Tongue (tissue), 2 donors: ENCODE measurements around the gene DUSP12. TPM values are rescaled to one million over a fixed set of nuclear protein-coding genes. Genes with fewer than 3 reads are reported as not detected.

ENCODE experiments used
- DNase-seq: peaks from one replicate; pipeline ENCODE4 v3.0.0-alpha.2; 2015
- total RNA-seq: library from RNA; depleted of rRNA; stranded (reverse); fragments of >200 nt; gene quantifications from one replicate; pipeline ENCODE4 v1.2.3, GENCODE V29; 2014

DUSP12 gene
- total RNA-seq, 1 donor from 2014 or later: 55.5 TPM

- no peak for DNase-seq
Measured at GRCh38 chr1:161770250-161770649, 20.7 kb downstream of the DUSP12 start.

DNA sequence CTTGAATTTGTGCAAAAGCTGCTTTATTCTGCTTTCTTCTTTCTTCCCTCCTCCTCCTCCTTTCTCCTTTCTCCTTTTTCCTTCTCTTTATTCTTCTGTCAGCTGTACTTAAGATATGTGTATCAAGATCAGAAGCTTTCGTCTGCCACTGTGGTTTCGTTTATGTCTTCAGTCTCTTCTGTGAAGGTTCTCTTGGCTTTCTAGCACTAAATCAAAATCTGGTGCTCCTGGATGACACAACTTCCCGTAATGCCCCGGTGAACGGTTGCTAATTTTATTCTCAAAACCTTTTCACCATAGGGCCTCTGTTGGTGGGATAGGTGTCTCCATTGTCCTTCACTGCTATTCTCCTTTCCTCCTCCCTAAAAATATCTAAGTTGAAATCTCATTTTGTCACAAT lies 21.6 kb downstream of the DUSP12 start:
- no peak for DNase-seq

DNA sequence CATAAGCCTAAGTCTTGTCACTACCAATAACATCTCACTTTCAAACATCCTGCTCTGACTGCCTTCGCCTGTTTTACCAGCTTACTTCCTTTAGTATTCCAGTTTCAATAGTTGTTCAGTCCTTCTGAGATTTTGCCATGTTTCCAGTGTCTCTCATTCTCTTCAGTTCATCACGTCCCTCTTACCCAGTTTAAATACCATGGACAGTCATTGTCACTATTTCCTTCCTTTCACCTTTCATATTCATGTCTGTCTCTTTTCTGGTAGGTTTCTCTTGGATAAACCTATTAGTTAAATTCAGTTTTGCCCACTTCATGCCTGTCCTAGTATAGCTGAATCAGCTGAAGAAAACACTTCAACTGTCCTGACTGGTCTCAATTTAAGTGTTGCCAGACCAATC lies 22.4 kb downstream of the DUSP12 start:
- DNase-seq: no peak

- no peak for DNase-seq
Measured at GRCh38 chr1:161772397-161772796, 22.8 kb downstream of the DUSP12 start.

DNA sequence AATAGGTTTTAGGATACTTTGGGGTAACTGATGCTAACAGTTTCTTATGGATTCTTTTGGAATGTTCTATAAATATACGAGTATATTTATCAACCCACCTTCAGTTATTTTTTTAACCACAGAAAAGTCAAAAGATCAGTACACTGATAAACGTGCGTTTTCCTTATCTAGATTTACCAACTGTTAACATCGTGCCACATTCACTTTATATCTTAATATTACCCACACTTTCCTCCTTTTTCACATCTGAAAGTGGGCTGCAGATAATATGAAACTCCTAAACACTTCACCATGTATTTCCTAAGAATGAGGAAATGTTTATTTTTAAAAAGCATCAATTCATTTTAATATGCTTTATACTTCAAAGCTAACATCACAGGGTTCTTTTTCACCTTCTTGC lies 24.2 kb downstream of the DUSP12 start:
- DNase-seq: no peak

DNA sequence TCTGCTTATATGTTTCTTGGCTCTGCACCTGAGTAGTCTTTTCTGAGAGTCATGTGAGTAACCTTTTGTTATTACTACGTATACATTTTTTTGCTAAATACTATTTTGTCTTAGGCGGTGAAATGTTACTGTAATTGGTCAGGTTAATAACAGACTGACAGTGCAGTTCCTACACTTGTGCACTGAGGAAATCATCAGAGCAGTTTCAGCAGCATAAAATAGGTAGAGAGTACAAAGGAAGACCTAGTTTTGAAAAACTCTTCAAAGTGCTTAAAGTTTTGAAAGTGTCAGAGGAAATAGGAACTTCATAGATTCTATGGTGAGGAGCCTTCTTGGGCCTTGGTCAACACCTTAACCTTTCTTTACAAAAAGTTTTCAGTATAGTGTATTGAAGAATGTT lies 27.7 kb downstream of the DUSP12 start:
- DNase-seq: no peak

DNA sequence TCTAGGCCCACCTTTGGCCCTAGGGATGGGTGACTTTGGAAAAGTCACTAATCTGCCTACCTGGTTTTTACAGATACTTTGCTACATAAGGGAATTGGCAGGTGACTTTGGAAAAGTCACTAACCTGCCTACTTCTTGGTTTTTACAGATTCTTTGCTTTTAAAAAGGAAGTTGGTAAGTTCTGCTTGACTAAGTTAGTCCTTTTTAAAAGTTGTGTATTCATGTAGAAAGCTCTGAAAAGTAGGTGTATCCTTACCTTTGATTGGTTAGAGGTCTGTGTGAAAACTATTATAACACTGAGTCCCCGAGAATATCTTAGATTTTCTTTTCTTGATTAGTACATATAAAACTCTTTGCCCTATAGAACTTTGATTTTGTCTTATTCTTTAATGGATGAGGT lies 28.9 kb downstream of the DUSP12 start:
- no peak for DNase-seq

DNA sequence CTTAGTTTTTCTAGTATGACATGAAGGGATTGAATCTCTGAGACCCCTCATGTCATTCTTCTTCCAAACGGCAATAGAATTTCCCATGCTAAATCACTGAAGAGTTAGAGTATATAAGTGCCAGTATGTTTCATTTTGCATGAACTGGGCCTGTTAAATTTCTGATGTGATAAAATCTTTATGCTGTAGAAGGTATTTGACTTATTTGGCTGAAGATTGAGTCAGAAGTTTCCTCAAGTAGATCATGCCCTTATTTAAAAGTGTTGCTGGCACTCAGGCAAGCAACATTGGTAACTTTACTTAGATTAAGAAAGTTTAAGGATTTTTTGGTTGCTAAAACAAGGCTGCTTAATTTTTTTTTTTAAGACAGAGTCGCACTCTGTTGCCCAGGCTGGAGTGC lies 29.8 kb downstream of the DUSP12 start:
- DNase-seq: no peak

- no peak for DNase-seq
Measured at GRCh38 chr1:161781995-161782394, 32.4 kb downstream of the DUSP12 start.

DNA sequence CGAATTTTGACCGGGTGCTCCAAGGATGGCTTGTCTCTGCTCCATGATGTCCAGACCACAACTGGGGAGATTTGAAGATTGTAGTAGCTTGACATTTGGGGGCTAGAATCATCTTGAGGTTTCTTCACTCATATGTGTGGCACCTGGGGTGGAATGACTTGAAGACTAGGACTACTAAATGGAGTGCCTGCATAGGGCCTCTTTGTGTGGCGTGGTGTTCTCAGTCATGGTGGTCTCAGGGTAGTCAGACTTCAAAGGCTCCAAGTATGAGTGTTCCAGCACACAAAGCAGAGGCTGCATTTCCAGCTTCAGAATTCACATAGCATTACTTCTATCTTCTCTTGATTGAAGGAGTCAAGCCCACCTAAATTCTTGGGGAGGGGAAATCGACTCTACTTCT lies 33.3 kb downstream of the DUSP12 start:
- no peak for DNase-seq

- no peak for DNase-seq
Measured at GRCh38 chr1:161784968-161785367, 35.4 kb downstream of the DUSP12 start.

GRCh38 chr1:161787355-161787754 lies 37.8 kb downstream of the DUSP12 start:
- no peak for DNase-seq

DNA sequence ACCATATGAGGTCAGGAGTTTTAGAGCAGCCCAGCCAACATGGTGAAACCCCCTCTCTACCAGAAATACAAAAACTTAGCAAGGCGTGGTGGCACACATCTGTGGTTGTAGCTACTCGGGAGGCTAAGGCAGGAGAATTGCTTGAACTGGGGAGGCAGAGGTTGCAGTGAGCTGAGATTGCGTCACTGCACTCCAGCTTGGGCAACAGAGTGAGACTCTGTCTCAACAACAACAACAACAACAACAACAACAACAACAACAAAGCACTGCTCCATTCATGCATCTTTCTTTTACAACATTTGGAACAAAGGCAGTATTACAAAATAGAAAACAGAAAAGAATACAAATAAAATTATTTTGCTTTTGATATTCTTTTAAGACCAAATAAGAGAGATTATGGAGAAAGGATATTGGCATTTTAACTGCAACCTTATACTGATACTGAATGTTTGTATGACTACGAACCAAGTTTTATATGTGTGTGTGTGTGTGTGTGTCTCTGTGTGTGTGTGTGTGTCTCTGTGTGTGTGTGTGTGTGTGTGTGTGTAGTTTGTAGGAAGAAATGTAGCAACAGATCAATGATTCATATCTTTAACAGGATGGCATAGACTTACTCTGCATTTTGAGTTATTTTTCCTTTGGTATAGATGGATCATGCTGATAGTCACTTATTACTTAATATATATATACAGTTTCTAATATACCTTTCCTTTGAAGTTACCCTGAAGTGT lies 41.2 kb downstream of the DUSP12 start:
- no peak for DNase-seq

DNA sequence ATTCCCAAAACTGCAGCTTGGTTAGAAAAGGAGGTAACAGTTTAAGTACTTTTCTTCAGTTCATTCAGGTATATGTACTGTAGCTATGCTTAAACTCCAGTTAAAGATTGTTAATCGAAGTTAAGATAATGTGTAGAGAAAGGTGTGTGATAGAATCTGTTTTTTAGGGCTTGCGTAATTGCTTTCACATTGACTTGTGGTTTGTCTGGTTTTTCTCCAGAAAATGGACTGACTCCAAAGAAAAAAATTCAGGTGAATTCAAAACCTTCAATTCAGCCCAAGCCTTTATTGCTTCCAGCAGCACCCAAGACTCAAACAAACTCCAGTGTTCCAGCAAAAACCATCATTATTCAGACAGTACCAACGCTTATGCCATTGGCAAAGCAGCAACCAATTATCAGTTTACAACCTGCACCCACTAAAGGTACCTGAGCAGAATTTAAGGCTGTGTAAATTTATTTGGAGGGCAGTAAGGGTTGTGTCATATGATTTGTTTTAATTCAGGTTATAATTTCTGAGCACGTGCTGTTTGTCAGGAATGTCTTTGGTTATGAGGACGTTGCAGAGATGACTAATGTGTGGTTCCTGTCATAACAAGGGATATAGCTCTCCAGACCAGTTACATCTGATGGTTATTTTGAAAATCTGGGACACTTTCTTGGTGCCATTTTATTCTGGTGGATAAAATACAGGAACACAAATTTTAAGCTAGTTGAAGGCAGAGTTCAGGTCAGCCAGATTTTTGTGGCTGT lies 42.5 kb downstream of the DUSP12 start:
- peak; percentile 59 for DNase-seq

- DNase-seq: peak; percentile 86
Measured at GRCh38 chr1:161792740-161793139, 43.2 kb downstream of the DUSP12 start.

- DNase-seq: no peak
Measured at GRCh38 chr1:161799792-161800191, 50.2 kb downstream of the DUSP12 start.

GRCh38 chr1:161801955-161802354 lies 52.4 kb downstream of the DUSP12 start:
- no peak for DNase-seq

DNA sequence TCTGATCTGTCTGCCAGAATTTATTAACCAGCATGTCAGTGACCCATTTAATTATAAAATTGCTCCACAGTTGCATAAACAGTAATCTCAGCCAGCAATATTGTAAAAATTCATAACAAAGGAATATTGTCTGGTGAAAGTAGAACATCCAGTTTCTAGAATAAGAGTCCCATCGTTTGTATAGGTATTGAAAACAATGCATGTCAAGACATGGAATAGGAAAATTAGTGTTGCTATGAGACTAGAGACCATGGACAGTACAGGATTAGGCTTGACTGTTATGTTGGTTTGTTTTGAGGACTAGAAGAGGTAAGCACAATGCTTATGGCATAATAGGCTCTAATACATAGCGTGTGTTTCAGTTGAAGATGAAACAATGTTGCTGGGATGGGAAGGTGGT lies 53.6 kb downstream of the DUSP12 start:
- no peak for DNase-seq

- peak; percentile 68 for DNase-seq
Measured at GRCh38 chr1:161805399-161806197, 56.0 kb downstream of the DUSP12 start.
